Measurements from ENCODE around the gene LONRF3.

LONRF3 gene

GRCh38 chrX:118974088-118974907 is at the start of gene LONRF3:
Gene LONRF3, plus strand, starts transcription at chrX:118974618. Its CDS starts 163 bp downstream, at chrX:118974781.
- peak; percentile 87 for DNase-seq

- DNase-seq, result no peak
Observed at GRCh38 chrX:118928151-118928550, 46.3 kb upstream of the LONRF3 start.

- DNase-seq, result no peak
Observed at GRCh38 chrX:118935352-118935751, 39.1 kb upstream of the LONRF3 start.

GRCh38 chrX:118941147-118941546 is 33.3 kb upstream of the LONRF3 start:
- DNase-seq, result no peak

DNA sequence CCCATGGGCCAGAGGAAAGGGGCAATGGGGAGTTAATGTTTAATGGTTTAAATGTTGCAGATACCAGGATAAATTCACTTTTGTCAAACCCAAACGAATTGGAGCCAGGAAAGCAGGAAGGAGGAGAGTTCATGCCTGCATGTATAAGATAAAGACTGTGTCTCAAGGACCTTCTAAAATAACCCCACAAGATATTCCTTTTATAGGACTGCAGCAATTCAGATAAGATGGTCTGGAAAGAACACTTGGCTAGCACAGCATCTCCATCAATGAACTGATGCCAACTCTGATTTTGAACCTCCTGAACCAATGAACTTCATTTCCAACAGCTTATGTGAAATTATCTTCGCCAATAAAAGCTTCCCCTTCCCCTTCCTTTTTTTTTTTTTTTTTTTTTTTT is 31.3 kb upstream of the LONRF3 start:
- no peak for DNase-seq

DNA sequence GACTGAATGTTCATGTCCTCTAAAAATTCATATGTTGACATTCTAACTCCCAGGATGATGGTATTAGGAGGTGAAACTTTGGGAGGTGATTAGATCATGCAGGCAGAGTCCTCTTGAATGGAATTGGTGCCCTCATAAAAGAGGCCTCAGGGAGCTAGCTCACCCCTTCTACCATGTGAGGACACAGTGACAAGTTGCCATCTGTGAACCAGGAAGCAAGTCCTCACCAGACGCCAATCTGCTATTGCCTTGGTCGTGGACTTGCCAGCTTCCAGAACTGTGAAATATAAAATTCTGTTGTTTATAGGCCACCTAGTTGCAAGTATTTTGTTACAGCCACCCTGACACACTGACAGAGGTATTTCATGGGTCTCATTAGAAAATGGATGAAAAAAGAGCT is 28.5 kb upstream of the LONRF3 start:
- DNase-seq, result no peak

DNA sequence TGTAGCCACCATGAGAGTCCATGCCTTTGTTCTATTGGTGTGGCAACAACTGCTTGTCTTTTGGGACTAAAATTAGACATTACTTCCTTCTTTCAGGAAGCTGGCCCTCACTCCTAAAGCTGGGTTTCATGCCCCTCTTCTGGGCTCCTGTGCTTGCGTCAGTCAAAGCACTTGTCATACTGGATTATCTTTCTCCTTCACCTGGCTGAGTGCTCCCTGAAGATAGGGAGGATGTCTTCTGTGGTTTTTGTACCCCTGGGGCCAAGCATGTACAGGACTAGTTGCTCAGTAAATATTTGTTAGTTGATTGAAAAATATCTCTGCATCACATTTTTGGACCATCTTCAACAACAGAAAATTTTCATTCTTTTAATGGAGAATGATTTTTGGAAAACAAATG is 26.1 kb upstream of the LONRF3 start:
- DNase-seq, result no peak

DNA sequence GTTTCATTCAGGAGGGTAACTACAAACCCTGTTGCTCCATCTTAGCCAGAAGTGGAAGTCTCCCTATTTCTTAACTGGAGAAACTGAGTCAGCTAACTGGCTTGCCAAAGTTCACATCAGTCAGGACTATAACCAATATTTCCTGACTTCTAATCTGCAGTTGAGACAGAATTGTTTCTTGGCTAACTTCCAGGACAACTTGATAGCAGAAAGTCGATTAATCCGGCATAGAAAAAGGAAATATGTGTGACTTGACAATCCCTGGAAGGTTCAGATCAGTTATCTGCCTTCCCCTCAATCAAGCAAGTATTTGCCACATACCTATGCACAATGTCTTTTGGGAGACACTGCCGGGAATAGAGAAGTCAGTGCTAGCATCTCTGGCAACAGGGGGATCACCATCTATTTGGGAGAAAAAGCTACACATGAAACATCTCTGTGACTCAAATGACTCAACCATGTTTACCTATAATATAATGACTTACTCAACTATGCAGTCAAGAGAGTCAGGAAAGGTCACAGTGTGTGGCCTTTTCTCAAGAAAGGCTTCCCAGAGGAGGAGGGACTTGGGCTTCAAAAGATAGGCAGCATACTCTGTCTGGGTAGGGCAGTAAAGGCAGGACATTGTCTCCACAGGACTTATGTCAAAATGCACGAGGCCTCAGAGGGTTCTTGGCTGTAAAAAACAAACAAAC is 12.4 kb upstream of the LONRF3 start:
- no peak for DNase-seq

GRCh38 chrX:118963159-118963558 is 11.3 kb upstream of the LONRF3 start:
- no peak for DNase-seq

DNA sequence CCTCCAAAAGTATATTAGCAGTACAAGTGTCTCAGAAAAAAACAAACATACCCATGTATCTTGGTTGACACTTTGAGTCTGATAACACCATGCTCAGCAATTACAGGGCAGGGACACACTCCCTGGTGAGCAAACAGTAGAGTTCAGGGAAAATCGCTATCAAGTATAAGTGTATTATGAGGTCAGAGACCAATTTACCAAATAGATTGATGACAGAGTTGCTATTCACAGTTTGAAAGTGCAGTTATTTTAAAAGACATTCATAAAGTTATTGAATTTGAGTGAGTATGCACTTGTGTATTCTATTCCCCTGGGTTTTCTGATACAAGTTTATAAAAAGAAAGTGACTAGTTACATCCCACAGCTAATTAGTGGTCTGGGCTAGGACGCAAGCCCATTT is 10.2 kb upstream of the LONRF3 start:
- no peak for DNase-seq

GRCh38 chrX:118965395-118965794 is 9.0 kb upstream of the LONRF3 start:
- no peak for DNase-seq

- no peak for DNase-seq
Observed at GRCh38 chrX:118968031-118968430, 6.4 kb upstream of the LONRF3 start.

GRCh38 chrX:118971552-118971951 is 2.9 kb upstream of the LONRF3 start:
- no peak for DNase-seq

GRCh38 chrX:118973389-118974087 is 880 bp upstream of the LONRF3 start:
- DNase-seq, result no peak

DNA sequence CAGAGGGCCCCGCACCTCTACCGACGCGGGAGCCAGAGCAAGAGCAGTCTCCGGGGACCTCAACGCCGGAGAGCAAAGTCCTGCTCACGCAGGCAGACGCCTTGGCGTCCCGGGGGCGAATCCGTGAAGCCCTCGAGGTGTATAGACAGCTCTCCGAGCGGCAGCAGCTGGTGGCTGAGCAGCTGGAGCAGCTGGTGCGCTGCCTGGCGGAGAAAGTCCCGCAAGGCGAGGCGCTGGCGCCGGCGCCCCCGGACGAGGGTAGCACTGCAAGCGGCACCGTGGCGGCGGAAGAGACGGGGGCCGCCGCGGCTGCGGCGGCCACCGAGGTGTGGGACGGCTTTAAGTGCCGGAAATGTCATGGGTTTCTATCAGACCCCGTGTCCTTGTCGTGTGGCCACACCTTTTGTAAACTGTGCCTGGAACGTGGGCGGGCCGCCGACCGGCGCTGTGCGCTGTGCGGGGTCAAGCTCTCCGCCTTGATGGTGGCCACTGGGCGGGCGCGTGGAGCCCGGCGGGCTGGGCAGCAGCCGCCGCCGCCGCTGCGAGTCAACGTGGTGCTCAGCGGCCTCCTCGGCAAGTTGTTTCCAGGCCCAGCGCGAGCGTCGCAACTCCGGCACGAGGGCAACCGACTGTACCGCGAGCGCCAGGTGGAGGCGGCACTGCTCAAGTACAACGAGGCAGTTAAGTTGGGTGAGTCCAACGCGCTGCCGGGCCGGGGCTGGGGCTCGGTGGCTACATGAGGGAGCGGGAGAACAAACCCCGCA is 672 bp downstream of the LONRF3 start:
- DNase-seq, result peak; percentile 81

DNA sequence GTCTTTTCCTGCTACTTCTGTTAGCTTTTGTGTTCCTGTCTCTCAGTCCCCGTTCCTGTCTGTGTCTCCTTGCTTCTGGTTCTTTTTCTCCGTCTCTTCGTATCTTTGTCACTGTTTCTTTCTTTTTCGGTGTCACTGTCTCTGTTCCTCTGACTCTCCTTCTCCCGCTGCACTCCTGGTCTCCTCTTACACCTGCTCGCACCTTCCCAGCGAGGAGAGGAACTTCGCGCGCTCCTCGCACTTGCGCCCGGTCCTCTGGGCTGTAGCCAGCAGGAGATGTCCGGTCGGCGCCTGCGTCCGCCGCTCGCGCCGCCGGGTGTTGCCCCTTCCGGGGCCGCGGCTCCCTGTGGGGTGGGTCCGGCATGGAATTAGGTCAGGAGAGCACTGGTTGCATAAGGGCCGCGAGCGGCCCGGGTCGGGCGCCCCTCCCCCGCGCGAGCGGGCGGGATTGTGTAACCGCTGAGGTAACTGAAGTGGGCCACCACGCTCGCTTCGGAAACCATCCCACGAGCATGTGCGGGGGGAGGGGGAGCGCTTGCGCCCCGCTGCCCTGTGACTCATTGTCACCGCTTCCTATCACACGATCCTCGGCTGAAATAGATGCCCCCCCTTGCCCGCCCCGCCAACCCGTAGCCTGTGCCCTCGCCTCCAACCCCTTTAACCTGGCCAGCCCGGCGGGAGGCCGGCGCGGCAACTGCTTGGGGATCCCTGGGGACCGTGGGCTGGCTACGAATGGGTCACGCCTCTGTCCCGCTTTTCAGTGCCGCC is 1.6 kb downstream of the LONRF3 start:
- peak; percentile 89 for DNase-seq

DNA sequence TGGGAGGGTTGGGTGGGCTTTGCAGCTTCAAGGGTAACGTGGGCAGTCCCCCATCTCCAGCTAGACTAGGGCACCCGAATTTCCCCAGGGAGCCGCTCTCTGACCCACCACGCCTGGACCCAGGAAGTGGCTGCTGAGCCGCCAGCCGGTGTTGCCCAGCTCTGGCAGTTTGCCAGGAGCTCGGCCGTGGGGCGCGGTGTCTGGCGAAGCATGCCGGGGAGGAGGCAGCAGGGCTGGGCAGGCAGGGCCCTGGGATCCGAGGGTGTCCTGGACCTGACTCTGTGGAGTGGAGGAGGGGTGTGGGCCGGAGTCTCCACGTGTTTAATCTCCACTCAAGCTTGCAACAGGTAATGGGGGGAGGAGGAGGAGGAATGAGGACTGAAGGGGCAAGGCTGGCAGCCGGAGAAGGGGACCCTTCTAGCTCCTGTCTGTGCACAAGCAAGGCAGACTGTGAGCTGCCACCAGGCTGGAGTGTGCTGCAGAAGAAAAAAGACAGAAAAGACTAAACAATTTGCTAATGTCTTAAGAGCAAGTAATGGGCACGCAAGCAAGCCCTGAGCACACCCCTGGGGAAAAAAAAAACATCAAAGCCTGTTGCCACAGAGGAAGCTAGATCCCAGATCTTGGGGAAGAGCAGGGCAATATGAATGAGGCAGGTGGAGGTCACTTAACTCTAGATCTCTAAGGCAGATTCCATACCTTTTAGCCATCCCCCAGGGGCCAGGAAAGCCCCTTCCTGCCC is 2.4 kb downstream of the LONRF3 start:
- DNase-seq, result peak; percentile 72

- DNase-seq, result no peak
Observed at GRCh38 chrX:118977424-118977823, 3.0 kb downstream of the LONRF3 start.

DNA sequence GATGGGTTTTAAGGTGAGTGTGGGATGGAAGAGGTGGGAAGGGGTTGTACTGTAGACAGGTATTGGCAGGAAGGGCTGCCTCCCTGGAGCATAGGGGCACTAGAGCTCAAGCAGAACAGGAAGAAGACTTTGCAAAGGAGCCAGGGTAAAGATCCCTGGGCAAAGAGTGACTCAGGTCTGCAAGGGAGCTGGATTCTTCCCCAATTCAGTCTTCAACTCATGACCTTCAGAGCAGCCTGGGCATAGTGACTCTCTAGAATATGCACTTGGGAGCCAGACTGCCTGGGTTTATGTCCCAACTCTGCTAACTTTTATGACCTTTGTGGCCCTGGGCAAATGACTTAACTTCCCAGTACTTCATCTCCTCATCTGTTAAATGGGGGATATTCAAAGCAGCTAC is 4.0 kb downstream of the LONRF3 start:
- no peak for DNase-seq

GRCh38 chrX:118980761-118981160 is 6.3 kb downstream of the LONRF3 start:
- no peak for DNase-seq

DNA sequence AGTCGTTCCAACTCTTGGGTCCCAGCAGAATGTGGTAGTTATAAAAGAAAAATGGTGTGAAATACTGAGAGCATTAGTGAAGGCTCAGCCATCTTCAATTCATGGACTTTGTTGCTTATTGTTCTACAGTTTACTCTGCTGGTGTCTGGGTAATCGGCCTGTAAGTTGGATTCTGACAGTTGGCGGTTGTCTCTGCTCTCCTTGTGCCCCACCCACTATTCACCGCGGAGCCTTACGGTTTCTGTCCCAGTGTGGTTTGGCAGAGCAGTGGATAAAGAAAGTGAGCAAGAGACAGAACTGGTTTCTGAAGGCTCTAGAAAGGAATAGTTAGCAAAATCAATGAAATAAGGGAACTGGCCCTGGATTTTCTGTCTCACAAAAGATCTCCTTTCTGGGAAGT is 9.1 kb downstream of the LONRF3 start:
- no peak for DNase-seq

- no peak for DNase-seq
Observed at GRCh38 chrX:118988911-118989310, 14.5 kb downstream of the LONRF3 start.

Data from activated effector memory CD4-positive, alpha-beta T cell treated with anti-CD3 and anti-CD28 coated beads, Interleukin-2, amount 50 U/mL, for 16 hours (primary cell).